GM13976 (cell line): ENCODE results near the gene SPPL3.

Source experiments
- DNase-seq: peaks from one replicate; pipeline ENCODE4 v3.0.0; 2012; ENCODE audit warnings: low spot score
- CTCF ChIP-seq: IDR thresholded peaks from 2 replicates; pipeline ENCODE4 v1.5.1; 2012; ENCODE audit warnings: borderline replicate concordance, mild to moderate bottlenecking; ENCODE audit not compliant: insufficient read depth; ENCODE audit errors: extremely low read depth, missing control alignments, control extremely low read depth
- in situ Hi-C: fragments of 300-500 bp; cut with MboI; formaldehyde crosslinking; loops from one replicate; pipeline ENCODE4 v1.12.0; 2022; ENCODE audit warnings: low sequenced_read_pairs, mixed read lengths, inconsistent platforms; ENCODE audit not compliant: unreplicated experiment

Gene SPPL3

GRCh38 chr12:120879718-120880300 lies 24.3 kb downstream of the SPPL3 start:
- in situ Hi-C loops, result no loop called here
- DNase-seq, result no peak
- no peak for TF ChIP-seq CTCF

GRCh38 chr12:120879102-120879501 lies 25.1 kb downstream of the SPPL3 start:
- no peak for TF ChIP-seq CTCF
- no peak for DNase-seq
- in situ Hi-C loops, result no loop called here

- in situ Hi-C loops, result no loop called here
- no peak for DNase-seq
- no peak for TF ChIP-seq CTCF
These were observed 29.5 kb downstream of the SPPL3 start for GRCh38 chr12:120874547-120875245.

- TF ChIP-seq CTCF, result no peak
- in situ Hi-C loops, result no loop called here
- DNase-seq, result no peak
These were observed 30.9 kb downstream of the SPPL3 start for GRCh38 chr12:120873226-120873625.

- in situ Hi-C loops, result no loop called here
- TF ChIP-seq CTCF, result no peak
- DNase-seq, result no peak
These were observed 31.7 kb downstream of the SPPL3 start for GRCh38 chr12:120872487-120872886.

- in situ Hi-C loops, result no loop called here
- DNase-seq, result no peak
- TF ChIP-seq CTCF, result no peak
These were observed 33.7 kb downstream of the SPPL3 start for GRCh38 chr12:120870415-120870814.

- in situ Hi-C loops, result no loop called here
- no peak for DNase-seq
- TF ChIP-seq CTCF, result no peak
These were observed 34.8 kb downstream of the SPPL3 start for GRCh38 chr12:120869376-120869775.
